ENCODE measurements around the gene PDXK. TPM values are rescaled to one million over a fixed set of nuclear protein-coding genes. Genes with fewer than 3 reads are reported as not detected.

PDXK gene
- polyA plus RNA-seq, 1 donor (not counting 4 experiments of a cell fraction or from before 2014, with no cell fraction given): 144 TPM

DNA sequence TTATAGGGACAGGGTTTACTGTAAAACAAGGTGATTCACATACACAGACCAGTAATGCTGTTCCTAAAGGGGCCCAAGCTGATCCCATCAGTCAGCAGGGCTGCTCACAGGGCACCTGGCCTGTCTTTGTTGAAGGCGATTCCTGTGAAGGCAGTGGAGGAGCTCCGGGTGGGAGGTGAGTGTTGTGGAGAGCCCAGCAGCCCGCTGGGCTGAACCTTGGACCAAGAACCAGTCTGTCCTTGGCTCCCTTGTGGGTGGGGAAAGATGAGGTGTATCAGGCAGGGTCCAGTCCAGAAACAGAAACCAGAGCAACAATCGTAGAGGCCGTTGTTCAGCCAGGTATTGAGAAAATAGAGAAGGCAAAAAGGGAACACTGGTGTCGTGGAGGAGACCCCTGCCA, 12.5 kb downstream of the PDXK start:
- Histone ChIP-seq H3K4me2 (ENCODE audit: control insufficient read depth, extremely low read depth, insufficient read depth, low read depth, low read length) (no peak overlapping the region), H3K4me1 (ENCODE audit: control insufficient read depth, extremely low read depth, insufficient read depth, low read length) (peaks cover 37% of the 10 kb centered on the region), H3K9ac (ENCODE audit: control insufficient read depth, extremely low read depth, insufficient read depth, low read length) (no peak overlapping the region), H4K20me1 (ENCODE audit: control insufficient read depth, extremely low read depth, insufficient read depth, low read length) (peaks cover 11% of the 10 kb centered on the region), H3K9me1 (ENCODE audit: control insufficient read depth, extremely low read depth, insufficient read depth, low read length) (peaks cover 11% of the 10 kb centered on the region), H3K79me2 (ENCODE audit: control insufficient read depth, insufficient read depth, low read length) (peaks cover 87% of the 10 kb centered on the region), H3K36me3 (ENCODE audit: control insufficient read depth in 2 of 2, extremely low read depth in 1 of 2, insufficient read depth in 2 of 2, low read length in 2 of 2) (peaks cover 16 to 42% of the 10 kb centered on the region in 2 experiments), H3K4me3 (ENCODE audit: control insufficient read depth in 2 of 3, extremely low read depth in 1 of 3, insufficient read depth in 2 of 3, low read depth in 1 of 3, low read length in 3 of 3) (no peak overlapping the region), H3K9me3 (ENCODE audit: control insufficient read depth, low read depth, low read length) (no peaks in the 10 kb centered on the region), H2AFZ (ENCODE audit: control insufficient read depth, low read length) (no peak overlapping the region), H3K27me3 (ENCODE audit: control insufficient read depth, extremely low read depth, insufficient read depth, low read length) (no peaks in the 10 kb centered on the region), H3K27ac (ENCODE audit: control insufficient read depth, insufficient read depth, low read length) (no peak overlapping the region)
- TF ChIP-seq, protein P1, sequence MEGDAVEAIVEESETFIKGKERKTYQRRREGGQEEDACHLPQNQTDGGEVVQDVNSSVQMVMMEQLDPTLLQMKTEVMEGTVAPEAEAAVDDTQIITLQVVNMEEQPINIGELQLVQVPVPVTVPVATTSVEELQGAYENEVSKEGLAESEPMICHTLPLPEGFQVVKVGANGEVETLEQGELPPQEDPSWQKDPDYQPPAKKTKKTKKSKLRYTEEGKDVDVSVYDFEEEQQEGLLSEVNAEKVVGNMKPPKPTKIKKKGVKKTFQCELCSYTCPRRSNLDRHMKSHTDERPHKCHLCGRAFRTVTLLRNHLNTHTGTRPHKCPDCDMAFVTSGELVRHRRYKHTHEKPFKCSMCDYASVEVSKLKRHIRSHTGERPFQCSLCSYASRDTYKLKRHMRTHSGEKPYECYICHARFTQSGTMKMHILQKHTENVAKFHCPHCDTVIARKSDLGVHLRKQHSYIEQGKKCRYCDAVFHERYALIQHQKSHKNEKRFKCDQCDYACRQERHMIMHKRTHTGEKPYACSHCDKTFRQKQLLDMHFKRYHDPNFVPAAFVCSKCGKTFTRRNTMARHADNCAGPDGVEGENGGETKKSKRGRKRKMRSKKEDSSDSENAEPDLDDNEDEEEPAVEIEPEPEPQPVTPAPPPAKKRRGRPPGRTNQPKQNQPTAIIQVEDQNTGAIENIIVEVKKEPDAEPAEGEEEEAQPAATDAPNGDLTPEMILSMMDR (optimal IDR thresholded peaks at IDR 0.05 in 1 of 3, IDR thresholded peaks at IDR 0.05 in 1 of 3, conservative IDR thresholded peaks at IDR 0.05 in 1 of 3; ENCODE audit: extremely low read depth in 1 of 3, insufficient read depth in 2 of 3, low read length in 3 of 3): no peak
- no peak for TF ChIP-seq EZH2 (IDR thresholded peaks at IDR 0.05; ENCODE audit: low read length)
- dilution Hi-C loops (cut with MboI; ENCODE audit: extremely low pct_ligation_motif_present, low sequenced_read_pairs): no loop called here
- no peak for DNase-seq (ENCODE audit: low read depth, low spot score)
- FAIRE-seq: no peak

DNA sequence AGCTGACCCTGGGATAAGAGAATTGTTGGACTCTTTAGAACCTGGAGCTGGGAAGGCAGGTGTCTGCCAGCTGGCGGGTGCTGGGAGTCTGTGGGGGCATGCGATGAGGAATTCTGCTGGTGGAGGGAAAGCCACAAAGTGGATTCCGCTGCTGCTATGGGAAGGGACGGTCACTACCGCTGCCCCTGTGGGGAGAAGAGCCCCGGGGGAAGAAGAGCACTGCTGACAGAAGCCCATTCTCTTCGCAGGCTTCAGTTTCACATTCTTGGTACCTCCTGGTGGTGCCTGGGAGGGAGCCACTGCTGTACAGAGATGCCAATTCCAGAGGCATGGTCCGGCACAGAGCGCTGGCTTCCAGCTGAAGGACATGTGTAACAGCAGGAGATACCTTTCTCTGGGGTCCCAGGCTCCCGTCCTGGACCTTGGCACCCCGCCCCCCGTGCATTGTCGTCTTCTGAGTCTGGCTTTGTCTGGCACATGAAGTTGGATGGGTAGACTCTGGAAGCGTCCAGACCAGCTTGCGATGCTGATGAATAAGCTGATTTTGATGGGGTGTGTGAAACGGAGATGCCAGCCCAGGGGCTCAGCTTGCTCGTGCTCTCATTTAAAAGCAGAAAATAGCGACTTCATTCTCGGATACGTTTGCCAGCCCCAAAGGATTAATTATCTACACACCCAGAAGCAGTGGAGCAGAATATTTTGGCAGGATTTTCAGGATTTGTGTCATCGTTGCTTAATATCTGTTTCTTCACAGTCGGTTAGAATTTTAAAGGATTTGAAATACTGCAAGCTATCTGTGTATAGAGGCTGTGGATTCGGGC, 13.2 kb downstream of the PDXK start:
- no peak for TF ChIP-seq EZH2 (IDR thresholded peaks at IDR 0.05; ENCODE audit: low read length)
- TF ChIP-seq, protein P1 (optimal IDR thresholded peaks at IDR 0.05 in 1 of 3, IDR thresholded peaks at IDR 0.05 in 1 of 3, conservative IDR thresholded peaks at IDR 0.05 in 1 of 3; ENCODE audit: extremely low read depth in 1 of 3, insufficient read depth in 2 of 3, low read length in 3 of 3): no peak
- dilution Hi-C loops (cut with MboI; ENCODE audit: extremely low pct_ligation_motif_present, low sequenced_read_pairs): no loop called here
- Histone ChIP-seq H3K27ac (ENCODE audit: control insufficient read depth, insufficient read depth, low read length) (no peak overlapping the region), H3K36me3 (ENCODE audit: control insufficient read depth in 2 of 2, extremely low read depth in 1 of 2, insufficient read depth in 2 of 2, low read length in 2 of 2) (peaks cover 16 to 42% of the 10 kb centered on the region in 2 experiments), H3K9ac (ENCODE audit: control insufficient read depth, extremely low read depth, insufficient read depth, low read length) (no peak overlapping the region), H3K9me1 (ENCODE audit: control insufficient read depth, extremely low read depth, insufficient read depth, low read length) (peaks cover 11% of the 10 kb centered on the region), H3K4me1 (ENCODE audit: control insufficient read depth, extremely low read depth, insufficient read depth, low read length) (peaks cover 32% of the 10 kb centered on the region), H2AFZ (ENCODE audit: control insufficient read depth, low read length) (no peak overlapping the region), H4K20me1 (ENCODE audit: control insufficient read depth, extremely low read depth, insufficient read depth, low read length) (peaks cover 15% of the 10 kb centered on the region), H3K4me3 (ENCODE audit: control insufficient read depth in 2 of 3, extremely low read depth in 1 of 3, insufficient read depth in 2 of 3, low read depth in 1 of 3, low read length in 3 of 3) (no peak overlapping the region), H3K27me3 (ENCODE audit: control insufficient read depth, extremely low read depth, insufficient read depth, low read length) (no peaks in the 10 kb centered on the region), H3K4me2 (ENCODE audit: control insufficient read depth, extremely low read depth, insufficient read depth, low read depth, low read length) (no peak overlapping the region), H3K9me3 (ENCODE audit: control insufficient read depth, low read depth, low read length) (peaks cover 2% of the 10 kb centered on the region), H3K79me2 (ENCODE audit: control insufficient read depth, insufficient read depth, low read length) (peaks cover 86% of the 10 kb centered on the region)
- FAIRE-seq (no peak), DNase-seq (ENCODE audit: low read depth, low spot score) (no peak)
